Measurements from ENCODE around the gene WDR59.
"Not testable (repeated sequence)": the region's sequence is repeated elsewhere in the genome, so short reads cannot be mapped to it uniquely, and the experiment has no call there.

WDR59 gene

GRCh38 chr16:75019007-75019406 lies 34.1 kb upstream of the WDR59 start:
- TF ChIP-seq, protein P1, sequence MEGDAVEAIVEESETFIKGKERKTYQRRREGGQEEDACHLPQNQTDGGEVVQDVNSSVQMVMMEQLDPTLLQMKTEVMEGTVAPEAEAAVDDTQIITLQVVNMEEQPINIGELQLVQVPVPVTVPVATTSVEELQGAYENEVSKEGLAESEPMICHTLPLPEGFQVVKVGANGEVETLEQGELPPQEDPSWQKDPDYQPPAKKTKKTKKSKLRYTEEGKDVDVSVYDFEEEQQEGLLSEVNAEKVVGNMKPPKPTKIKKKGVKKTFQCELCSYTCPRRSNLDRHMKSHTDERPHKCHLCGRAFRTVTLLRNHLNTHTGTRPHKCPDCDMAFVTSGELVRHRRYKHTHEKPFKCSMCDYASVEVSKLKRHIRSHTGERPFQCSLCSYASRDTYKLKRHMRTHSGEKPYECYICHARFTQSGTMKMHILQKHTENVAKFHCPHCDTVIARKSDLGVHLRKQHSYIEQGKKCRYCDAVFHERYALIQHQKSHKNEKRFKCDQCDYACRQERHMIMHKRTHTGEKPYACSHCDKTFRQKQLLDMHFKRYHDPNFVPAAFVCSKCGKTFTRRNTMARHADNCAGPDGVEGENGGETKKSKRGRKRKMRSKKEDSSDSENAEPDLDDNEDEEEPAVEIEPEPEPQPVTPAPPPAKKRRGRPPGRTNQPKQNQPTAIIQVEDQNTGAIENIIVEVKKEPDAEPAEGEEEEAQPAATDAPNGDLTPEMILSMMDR (IDR thresholded peaks at IDR 0.05; ENCODE audit: low read depth, low read length) = no peak
- DNase-seq (ENCODE audit: extremely low read depth, low read depth) = no peak

DNA sequence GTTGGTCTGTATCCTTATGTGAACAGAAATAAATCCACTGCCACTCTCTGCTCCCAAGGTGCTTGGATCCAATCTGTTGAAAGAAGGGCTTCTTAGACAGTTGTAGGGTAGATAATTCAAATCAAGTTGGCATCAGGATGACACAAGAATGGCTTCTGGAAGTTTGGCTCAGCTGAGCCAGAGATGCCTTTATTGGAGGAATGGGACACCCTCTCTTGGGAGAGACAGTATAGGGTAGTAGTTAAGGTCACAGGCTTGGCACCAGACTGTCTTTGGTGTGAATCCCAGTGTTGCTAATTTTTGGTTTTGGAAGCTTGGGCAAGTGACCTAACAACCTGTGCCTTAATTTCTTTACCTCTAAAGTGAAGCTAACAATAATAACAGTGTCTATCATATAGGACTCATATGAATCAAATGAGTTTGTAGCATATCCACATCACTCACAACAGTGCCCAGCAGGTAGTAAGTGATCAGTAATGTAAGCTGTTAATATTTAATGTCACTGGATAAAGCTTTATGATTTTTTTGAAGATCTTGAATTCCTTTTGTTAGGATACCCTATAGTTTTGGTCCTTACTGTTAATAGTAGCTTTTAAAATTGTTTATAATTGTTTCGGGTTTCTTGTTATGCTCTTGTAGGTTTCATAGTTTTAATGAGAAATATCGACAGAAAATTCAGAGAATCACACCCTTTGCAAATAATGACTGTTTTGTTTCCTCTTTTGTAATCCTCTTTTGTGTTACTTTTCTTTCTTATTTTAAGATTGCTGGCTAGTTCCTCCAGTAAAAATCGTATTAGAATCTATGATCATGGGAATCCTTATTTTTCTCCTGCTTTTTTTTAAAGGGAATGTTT lies 33.0 kb upstream of the WDR59 start:
- TF ChIP-seq, protein P1 (IDR thresholded peaks at IDR 0.05; ENCODE audit: low read depth, low read length) = no peak
- DNase-seq (ENCODE audit: extremely low read depth, low read depth) = no peak

- not testable (repeated sequence) for DNase-seq (ENCODE audit: extremely low read depth, low read depth)
Measured at GRCh38 chr16:75016451-75017081, 31.6 kb upstream of the WDR59 start.

- no peak for DNase-seq (ENCODE audit: extremely low read depth, low read depth)
- TF ChIP-seq, protein P1 (IDR thresholded peaks at IDR 0.05; ENCODE audit: low read depth, low read length) = no peak
Measured at GRCh38 chr16:75014318-75014717, 29.4 kb upstream of the WDR59 start.

GRCh38 chr16:75013123-75013522 lies 28.2 kb upstream of the WDR59 start:
- not testable (repeated sequence) for DNase-seq (ENCODE audit: extremely low read depth, low read depth)

DNA sequence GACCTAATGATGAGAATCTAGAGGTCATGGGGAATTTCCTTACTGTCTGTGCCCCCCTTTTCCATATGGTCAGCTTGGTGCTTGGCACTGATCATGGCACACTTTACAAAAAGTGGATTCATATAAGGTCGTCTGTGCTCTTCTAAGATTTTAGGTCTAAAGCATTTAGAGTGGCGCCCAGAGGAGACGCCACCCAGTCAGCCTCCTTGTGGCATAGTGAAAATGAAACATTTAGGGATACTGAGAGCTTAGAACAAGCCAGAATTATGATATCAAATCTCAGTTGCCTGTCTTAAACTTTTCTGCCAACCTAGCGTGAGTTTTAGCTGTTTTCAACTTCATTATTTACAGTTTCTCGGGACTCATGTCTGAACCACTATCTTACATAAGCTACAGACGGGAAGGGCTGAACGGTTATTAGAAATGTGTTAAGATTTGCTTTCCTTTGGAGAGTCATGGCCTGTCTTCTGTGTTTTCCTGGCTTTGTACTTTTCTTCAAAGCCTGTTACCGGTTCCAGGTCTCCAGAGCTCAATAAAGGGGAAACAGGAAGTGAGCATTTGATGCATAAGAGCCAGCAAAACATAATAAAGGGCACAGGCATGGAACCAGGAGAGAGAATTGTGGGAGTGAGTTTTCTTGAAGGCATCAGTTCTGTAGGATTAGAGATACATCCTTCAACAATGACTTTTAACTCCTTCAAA lies 27.6 kb upstream of the WDR59 start:
- TF ChIP-seq, protein P1 (IDR thresholded peaks at IDR 0.05; ENCODE audit: low read depth, low read length) = no peak
- DNase-seq (ENCODE audit: extremely low read depth, low read depth) = no peak

GRCh38 chr16:75011634-75012307 lies 26.8 kb upstream of the WDR59 start:
- TF ChIP-seq, protein P1 (IDR thresholded peaks at IDR 0.05; ENCODE audit: low read depth, low read length) = no peak
- peak; percentile 49 for DNase-seq (ENCODE audit: extremely low read depth, low read depth)

GRCh38 chr16:75010427-75010826 lies 25.5 kb upstream of the WDR59 start:
- TF ChIP-seq, protein P1 (IDR thresholded peaks at IDR 0.05; ENCODE audit: low read depth, low read length) = no peak
- DNase-seq (ENCODE audit: extremely low read depth, low read depth) = no peak

Measured in AG09319 (cell line).